ENCODE results near the gene ROBO1.

The ROBO1 gene

DNA sequence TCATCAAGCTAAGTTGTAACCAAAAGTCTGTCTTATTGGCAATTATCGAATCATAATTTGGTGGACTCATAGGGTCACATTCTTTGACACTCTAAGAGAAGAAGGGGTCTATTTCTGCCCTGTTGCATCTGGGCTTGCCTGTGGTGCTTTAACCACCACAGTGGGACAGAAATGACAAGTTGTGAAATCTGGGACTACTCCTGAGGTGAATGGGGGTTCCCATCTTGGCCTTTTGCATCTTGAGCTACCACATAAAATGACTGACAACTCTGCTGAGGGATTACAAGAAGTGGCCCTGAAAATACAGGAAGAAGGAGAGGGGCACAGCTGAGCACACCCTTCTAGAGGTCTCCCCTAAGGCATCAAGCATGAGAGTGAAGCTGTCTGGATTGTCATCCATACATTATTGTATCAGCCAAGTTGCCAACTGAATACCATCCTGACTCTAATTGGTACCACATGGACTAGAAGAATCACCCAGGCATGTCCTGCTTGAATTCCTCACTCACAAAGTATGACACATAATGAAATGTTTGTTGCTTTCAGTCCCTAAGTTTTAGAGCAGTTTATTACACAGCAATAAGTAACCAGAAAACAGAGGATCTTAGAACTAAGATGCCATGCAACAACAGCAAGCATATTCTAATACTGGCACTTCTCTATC is 306.5 kb downstream of the ROBO1 start:
- no peak for DNase-seq

DNA sequence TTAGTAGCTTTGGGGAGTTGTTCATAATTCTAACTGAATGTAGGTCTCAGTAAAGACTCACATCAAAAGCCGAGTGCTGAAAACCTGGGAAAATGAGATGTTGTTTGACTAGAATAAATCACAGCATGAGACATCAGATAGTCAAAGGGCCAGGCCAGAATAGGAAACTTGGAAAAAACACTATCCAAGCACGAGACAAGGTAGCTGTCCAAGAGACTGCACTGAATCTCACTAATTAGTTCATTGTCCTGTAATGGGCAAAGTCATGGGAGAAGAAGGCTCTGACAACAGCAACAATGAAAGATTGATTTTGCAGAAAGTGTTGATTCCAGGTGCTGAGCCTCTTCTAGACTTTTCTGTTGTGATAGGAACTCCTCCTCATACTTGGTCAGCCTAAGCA is 314.2 kb downstream of the ROBO1 start:
- no peak for DNase-seq

DNA sequence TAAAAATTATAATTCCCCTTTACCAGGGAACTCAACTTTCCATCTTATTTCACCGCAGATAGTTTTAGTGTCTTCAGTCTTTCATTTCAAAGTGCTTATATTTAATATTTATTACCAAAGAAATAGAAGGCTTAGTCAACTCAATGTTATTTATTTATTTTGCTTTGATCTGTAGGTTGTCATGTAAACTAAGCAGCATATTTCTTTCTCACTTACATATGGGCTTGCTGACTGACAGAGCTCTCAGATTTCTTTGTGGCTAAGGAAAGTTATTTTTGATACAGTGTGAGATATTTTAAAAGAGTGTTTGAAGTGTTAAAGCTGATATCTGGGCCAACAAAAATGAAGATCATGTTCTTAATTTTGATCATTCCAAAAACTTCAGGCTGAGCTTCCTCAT is 331.4 kb downstream of the ROBO1 start:
- DNase-seq = no peak

DNA sequence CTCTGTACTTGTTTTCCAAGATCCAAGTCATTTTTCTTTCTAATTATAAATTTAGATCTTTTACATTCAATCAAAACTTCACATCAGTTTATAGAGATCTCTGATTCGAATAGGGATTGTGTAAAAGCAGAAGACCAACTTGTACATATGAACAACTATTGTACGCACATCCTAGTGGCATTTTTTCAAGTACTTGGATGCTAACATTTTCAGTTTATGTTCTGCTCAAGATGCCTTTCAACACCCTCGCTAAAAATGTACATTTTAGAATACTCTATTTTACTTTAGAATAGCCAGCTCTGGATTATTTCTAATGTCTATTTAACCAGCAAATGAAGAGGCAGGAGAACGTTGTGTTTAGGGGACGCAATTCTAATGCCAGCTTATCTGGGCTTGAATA is 340.7 kb downstream of the ROBO1 start:
- no peak for DNase-seq

DNA sequence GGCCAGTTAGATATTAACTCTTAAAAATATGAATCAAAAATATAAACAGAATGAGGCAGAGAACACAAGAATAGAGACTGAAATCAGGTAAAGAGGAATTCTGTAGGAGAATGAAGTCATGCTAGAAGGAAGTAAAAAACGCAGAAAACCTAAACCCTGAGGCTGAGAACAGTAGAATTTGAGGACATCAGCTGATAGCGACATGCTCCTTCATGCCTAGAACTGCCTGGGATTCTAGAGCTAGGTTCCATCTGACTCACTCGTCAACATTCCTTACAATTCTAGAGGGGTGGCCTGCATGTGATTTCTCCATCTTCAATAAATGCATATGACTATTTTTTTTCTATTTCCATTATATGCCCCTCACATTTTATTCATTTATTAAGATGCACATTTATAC is 343.0 kb downstream of the ROBO1 start:
- DNase-seq = no peak

DNA sequence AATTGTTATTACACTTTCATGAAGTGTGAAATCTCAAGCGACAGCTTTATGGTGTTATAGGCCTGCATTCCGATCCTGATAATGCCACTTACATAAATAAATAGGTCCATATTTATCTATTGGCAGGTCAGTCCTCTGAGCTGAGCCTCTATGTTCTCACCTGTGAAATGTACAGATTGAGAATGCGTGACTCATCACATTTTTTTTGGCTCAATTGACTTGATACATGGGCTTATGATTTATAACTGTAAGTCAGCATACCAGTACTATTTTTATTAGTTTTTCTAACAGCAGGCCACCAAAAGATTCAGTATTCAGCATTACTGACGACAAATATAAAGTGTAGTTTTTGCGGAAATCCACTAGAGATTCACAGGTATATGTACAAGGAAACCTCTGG is 344.4 kb downstream of the ROBO1 start:
- no peak for DNase-seq

DNA sequence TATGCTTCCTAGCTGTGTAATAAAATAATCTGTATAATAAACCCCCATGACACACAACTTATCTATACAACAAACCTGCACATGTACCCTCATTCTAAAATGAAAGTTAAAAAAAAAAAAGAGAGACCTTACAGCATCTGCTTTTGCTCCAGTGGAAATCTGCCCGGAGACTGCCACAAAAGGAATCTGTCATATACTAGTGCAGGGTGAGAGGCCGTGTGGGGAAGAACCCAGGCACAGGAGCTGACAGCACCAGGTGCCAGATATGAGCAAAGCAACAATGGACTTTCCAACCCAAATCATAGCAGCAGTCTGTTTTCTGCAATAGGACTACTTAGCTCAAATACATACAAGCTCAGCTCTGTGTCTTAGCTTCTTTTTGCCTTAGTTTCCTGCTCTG is 346.5 kb downstream of the ROBO1 start:
- no peak for DNase-seq

DNA sequence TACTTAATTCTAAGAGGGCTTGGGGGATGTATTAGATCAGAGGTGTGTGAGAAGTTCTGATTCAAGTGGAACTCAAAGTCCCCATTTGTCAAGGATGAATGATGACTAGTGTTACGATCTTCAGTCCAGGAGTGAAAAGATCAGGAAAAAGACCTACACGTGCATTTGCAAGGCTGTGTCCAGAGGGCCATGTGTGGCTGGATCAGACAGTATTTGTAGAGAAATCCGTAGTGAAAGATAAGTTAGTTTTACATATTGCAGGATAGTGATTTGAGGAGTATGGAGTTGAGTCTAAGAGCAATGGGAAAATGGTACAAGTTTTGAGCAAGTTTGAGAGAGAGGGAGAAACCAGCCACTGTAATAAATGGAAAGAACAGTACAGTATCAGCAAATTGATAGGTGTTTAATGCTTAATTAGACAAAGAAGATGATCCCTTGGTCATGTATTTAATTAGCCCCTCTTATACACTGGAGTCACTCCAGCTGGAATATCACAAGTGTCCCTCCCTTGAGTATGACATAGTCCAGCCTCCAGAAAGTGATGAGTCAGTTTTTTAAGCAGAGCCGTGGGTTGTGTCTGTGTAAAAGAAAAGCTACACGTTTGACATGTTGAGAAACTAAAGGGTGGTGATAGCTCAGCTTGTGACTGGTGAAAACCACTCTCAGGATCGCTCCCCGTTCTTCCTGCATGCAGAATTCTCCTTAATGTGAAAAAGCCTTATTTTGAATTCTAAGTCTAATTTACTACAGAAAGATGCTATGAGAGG is 348.8 kb downstream of the ROBO1 start:
- DNase-seq = no peak

DNA sequence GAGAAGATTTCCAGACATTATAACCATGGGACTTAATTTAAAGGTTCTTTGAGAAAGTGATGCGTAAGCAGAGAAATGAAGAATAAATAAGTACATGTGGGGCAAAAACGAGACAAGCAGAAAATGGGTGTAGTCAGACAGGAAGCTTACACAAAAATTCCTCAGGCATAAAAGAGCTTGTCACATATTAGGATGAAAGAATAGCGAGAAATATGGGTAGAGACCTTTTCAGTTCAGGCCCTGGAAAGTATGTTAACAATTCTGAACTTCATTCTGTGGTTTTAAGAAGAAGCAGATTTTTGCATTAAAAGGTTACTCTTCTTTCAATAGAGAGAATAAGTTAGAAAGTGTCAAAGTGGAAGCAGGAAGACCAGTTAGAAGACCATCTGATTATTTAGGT is 352.4 kb downstream of the ROBO1 start:
- no peak for DNase-seq

DNA sequence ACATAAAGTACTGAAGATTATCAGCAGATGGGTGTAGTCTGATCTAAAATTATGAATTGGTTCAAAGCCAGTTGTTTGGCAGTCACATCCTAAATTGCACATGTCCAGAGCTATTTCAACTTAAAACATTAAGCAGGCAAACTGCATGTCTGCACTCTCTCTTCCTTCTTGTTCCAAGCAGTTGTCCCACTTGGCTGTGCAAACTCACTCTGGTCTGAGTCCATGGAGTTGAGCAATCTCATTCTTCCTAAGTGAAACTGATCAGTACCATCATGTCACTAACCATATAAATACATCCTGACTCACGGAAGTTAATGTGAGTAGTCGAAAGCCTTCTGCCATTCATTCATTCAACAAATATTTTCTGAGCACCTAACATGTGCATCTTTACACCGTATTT is 353.0 kb downstream of the ROBO1 start:
- DNase-seq = no peak

DNA sequence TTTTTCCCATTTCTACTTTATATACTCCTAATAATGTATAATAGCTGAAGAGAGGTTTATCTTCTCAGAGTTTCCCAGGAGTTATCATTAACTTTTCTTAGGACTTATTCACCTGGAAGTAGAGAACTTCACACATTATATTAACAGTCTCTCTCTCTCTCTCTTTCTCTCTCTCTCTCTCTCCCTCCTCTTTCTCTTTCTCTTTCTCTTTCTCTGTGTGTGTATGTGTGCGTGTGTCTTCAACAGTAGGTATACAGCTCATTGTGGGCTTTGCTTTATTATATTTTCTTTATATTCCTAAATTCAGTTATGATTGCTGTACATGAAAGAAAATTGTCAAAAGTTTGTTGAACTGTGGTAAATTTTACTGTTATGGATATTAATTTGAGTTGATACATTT is 353.8 kb downstream of the ROBO1 start:
- no peak for DNase-seq

DNA sequence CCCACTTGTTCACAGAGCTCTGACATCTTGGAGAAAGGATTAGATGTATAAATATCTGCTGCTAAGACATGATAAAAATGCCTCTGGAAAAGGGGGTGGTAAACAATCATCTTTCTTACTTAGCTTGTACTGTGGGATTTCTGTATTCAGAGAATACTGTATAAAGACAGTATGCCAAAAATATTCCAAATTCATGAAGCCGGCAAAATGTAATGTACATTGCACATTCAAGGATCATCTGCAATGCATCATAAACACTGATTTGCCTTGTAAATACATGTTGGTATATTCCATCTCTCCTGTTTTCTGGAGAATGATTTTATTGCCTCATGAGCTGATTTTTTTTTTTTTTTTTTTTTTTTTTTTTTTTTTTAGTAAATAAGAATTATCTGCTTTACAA is 355.3 kb downstream of the ROBO1 start:
- DNase-seq = no peak

DNA sequence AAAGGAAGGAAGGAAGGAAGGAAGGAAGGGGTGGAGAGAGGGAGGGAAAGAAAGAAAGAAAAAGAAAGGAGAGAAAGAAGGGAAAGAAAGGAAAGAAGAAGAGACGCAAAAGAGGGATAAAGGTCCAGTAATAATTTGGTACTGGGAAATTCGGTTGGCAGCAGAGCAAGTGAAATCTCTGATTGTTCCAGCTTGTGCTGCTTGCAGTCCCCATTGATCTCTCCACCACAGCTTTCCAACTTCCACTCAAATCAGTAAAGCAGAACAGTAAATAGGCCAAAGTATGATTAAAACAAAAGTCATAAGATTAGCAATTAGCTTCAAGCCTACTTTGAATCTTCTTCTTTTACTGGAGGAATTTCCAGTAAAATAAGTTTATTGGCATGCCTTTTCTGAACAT is 357.2 kb downstream of the ROBO1 start:
- DNase-seq = no peak

DNA sequence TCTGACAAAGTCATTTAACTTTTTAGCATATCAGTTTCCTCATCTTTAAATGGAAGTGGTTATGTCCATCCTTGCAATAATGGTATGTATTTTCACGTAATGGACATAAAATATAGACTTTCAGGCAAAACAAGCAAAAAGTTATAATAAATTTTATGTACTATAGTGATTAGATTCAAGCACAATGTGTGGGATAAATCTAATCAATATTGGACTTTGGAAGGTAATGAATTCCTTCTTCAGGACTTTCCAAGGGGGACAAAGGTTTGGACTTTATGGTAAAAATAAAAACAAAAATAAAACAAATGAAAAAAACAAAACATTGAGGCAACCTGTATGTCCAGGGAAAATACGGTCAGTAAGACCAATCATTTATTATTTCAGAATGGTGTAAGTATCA is 357.7 kb downstream of the ROBO1 start:
- no peak for DNase-seq

DNA sequence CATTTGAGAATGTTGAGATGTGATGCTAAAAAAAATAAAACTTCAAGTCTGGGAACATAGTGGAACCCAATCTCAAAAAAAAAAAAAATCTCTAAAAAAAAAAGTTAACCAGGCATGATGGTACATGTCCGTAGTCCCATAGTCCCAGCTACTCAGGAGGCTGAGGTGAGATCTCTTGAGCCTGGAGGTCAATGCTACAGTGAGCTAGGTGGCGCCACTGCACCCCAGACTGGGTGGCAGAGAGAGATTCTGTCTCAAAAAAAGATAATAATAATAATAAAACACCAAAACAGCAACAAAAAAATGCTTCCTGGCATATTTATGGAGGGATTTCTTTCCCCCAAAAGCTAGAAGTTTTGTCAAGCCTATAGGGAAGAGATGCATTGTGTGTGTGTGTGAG is 361.6 kb downstream of the ROBO1 start:
- no peak for DNase-seq

DNA sequence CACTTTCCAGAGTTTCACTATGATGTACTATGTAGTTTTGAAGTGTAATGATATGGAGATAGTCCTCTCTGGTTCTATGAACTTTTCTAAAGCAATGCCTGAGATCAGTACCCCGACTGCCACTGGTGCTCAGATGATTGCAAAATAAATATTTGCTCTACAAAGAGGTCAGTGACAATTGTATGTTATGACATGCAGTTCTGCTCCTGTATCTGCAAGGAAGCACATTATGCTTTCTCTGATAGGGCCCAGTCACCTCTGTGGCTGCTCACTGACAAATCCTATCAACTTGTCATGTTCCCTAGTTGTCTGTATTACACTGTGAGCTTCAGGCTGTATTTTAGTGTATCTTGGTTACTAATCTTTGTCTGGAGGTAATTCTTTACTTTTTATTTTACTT is 362.6 kb downstream of the ROBO1 start:
- no peak for DNase-seq

DNA sequence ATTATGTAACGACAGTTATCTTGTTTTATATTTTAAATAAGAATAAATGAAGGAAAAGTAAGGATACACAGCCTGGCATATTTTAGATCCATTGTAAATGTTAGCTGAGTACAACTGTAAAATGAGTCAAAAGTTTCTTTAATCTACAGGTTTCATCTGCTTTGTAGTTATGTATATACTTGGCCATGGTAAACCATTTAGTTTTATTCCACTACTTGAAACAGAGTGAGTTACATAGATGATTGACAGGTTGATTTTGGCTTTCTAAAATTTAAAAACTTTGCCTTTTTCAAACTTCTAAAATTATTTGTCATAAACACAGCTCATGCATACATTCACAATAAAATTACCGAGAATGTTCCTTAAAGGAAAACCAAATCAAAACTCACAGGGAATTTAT is 371.2 kb downstream of the ROBO1 start:
- no peak for DNase-seq

DNA sequence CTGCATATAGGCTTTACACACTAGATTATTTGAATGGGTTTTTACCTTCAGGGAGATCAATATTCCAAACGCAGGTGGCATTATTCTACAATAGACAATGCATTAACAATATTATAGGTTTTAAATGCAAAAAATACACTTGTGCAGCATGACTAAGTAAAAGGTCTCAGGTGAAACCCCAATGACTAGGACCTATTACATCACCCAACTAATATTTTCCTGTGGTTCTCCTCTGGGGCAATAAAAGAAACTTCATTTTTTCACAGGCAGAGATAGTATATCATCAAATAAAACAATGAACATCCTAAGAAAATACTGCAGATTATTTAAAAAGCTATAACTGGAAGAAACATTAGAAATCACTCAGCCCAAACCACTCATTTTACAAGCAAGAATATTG is 375.3 kb downstream of the ROBO1 start:
- DNase-seq = no peak

DNA sequence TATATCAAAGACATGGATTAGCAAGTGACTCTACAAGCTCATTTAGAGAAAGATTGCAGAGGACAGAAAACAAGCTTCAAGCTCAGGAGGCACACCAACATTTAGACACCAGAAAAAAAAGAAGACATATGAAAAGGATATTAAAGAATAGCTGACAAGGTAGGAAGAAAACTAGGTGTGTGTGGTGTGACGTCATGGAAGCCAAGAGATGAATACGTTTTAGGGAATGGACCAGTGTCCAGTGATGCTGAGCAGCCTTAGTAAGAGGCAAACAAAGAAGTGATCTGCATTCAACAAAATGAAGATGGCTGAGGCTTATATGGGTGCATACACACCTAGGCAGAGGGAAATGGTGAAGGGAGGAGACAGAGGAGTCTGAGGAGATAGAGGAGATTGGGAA is 377.4 kb downstream of the ROBO1 start:
- DNase-seq = no peak

DNA sequence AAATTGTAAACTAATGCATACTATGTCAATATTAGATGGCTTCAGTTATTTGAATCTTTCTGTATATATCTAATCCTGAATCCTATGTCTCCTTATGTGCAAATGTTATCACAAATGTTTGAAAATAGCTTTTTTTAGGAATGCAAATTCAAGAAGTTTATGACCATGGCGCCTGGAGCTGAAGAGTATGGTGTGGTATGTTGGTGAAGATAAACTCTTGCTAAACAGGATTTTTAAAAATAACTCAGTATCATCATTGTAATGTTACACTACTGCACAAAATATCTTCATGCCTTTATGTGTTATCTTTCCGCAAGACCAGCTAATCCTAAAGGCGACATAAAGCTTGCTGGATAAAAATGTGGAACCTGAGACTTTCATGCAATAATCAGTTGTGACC is 382.6 kb downstream of the ROBO1 start:
- DNase-seq = no peak

DNA sequence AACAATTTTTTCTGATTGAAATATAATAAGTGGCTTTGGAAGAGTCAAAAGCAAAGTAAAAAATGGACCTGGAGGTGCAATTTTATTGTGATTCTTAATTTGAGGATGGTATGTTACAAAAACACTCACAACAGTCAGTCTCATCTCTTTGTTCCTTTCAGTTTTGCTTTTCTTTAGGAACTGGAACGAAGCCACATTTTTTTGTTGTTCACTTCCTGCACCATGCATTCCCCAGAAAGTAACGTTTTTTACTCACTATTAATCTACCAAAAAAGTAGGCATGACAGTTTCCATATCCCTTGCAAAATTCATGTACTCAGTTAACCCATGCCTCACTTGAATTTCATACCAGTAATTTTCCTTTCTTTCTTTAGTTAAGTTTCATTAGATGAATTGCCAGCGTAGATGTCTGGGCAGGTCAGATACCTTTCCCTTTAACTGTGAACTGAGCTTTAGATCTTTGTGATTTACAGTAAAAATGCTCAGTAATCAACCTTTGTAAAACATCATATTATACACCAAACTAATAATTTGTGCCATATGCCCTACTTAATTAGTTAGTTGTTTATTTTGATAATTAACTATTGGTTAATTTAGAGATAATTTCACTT is 384.3 kb downstream of the ROBO1 start:
- no peak for DNase-seq

DNA sequence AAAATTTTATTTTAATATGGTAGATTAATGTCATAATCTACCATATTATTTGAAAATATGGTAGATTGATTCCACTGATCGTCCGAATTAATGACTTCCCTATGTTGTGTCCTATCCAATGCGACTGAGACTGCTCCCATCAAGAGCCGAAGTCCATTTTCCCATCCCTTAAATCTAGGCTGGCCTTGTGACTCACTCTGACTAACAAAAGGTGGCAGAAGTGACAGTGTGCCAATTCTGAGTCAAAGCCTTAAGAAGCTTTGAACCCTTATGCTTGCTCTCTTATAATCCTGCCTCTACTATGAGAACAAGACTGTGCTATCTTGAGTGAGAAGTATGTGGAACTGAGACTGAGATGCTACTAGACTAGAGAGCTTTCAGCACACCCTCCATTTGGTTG is 387.2 kb downstream of the ROBO1 start:
- no peak for DNase-seq

DNA sequence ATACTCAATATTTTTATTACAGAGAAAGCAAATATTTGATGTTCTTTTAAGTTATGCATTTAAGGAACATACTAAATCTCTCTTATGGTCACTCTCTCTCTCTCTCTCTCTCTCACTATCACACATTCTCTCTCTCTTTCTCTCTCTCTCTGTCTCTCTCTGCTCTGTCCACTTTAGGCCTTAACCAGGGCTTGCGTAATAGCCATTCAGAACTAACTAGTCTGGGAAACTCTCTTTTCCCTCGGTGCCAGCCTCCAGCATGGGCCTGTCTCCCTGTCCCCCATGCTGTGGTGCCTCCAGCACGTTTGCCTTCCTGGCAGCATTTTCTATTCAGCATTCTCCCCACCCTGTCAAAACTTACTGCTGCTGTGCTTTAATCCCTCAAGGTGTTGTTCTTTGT is 389.7 kb downstream of the ROBO1 start:
- no peak for DNase-seq

DNA sequence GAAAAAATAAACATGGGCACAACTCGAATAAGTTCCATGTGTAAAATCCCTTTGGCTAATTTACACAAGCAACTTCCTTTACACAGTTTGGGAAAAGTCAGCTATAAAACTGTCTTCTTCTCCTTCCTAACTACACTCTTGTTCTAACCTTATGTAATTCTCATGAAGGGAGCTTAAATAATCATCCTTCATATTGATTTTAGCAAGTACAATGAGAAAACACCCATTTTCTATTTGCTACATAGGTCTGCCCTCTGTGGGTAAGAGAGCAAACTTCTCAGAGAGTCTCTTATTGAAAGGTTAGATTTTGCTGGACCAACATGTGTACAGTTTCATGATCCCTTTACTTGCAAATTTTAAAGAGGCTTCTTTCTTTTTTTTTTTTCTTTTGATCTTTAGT is 398.5 kb downstream of the ROBO1 start:
- no peak for DNase-seq
